Measurements from ENCODE around the gene DNAJA2. TPM values are rescaled to one million over a fixed set of nuclear protein-coding genes. Genes with fewer than 3 reads are reported as not detected.
A peak's percentile ranks its signal among the peaks of the same experiment; 100 is the strongest.

Gene DNAJA2
- total and polyA plus RNA-seq, 2 experiments from 2014 or later = 62.3 to 72.8 TPM

DNA sequence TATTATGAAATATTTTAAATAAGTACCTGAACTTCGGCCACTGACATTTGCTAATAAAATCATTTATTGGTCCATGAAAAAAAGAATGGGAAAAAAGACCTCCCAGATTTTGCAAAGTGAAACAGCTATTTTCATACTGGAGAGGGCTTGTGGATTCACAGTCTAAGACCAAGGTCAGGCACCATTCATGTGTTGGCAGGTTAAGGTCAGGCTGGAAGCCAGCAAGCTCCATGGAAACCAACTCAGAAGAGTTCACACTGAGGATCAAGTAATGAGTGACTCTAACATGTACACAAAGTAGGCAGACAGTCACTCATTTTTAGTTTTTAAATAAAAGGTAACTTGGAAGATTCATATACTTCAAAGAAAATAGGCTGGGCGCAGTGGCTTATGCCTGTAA lies 3.4 kb downstream of the DNAJA2 start:
- no peak overlapping the region for H2AFZ ChIP-seq
- no peak overlapping the region for H3K27ac ChIP-seq
- 88% methylated on average over 2 of the region's 2 CpGs for WGBS (ENCODE audit: low lambda C conversion rate, missing lambda C conversion rate)
- TF ChIP-seq, protein P1, sequence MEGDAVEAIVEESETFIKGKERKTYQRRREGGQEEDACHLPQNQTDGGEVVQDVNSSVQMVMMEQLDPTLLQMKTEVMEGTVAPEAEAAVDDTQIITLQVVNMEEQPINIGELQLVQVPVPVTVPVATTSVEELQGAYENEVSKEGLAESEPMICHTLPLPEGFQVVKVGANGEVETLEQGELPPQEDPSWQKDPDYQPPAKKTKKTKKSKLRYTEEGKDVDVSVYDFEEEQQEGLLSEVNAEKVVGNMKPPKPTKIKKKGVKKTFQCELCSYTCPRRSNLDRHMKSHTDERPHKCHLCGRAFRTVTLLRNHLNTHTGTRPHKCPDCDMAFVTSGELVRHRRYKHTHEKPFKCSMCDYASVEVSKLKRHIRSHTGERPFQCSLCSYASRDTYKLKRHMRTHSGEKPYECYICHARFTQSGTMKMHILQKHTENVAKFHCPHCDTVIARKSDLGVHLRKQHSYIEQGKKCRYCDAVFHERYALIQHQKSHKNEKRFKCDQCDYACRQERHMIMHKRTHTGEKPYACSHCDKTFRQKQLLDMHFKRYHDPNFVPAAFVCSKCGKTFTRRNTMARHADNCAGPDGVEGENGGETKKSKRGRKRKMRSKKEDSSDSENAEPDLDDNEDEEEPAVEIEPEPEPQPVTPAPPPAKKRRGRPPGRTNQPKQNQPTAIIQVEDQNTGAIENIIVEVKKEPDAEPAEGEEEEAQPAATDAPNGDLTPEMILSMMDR (IDR thresholded peaks at IDR 0.05; ENCODE audit: poor library complexity) = no peak
- no peak for TF ChIP-seq EZH2phosphoT487 (IDR thresholded peaks at IDR 0.05; ENCODE audit: low read depth, severe bottlenecking, unreplicated experiment)
- TF ChIP-seq EZH2 (IDR thresholded peaks at IDR 0.05; ENCODE audit: borderline replicate concordance) = no peak
- DNase-seq (ENCODE audit: low spot score) = no peak
- peaks cover 18% of the 10 kb centered on the region for H3K4me1 ChIP-seq (ENCODE audit: insufficient read depth)
- H3K9me3 ChIP-seq (ENCODE audit: low read depth) = no peaks in the 10 kb centered on the region
- H3K36me3 ChIP-seq (replicated peaks; ENCODE audit: insufficient read depth, low read depth) = no peaks in the 10 kb centered on the region
- H3K79me2 ChIP-seq = peaks cover 82% of the 10 kb centered on the region
- H3K4me3 ChIP-seq = no peak overlapping the region
- H3K9me2 ChIP-seq (replicated peaks; ENCODE audit: insufficient read depth) = no peaks in the 10 kb centered on the region
- no peaks in the 10 kb centered on the region for H3K27me3 ChIP-seq
- H4K20me1 ChIP-seq (ENCODE audit: insufficient read depth, poor library complexity, severe bottlenecking) = peaks cover 24% of the 10 kb centered on the region
- peak overlapping the region; percentile 16 for H3K4me2 ChIP-seq

DNA sequence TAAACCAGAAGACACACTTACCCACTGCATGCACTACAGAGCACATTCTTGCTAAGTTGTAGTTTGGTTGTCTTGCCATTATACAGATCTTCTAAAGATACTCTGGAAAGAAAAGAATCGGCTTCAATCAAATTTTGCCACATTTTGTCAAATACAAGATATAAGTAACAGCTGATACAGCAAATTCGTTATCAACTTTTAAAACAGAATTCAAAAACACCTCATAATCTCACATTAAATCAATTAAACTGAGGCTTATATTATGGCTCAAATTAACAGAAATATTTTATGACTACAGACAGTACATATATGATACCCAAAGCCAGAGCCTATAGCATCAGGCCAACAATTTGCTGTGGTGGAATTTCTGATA lies 5.4 kb downstream of the DNAJA2 start:
- TF ChIP-seq, protein P1 (IDR thresholded peaks at IDR 0.05; ENCODE audit: poor library complexity) = no peak
- TF ChIP-seq EZH2phosphoT487 (IDR thresholded peaks at IDR 0.05; ENCODE audit: low read depth, severe bottlenecking, unreplicated experiment) (no peak), EZH2 (IDR thresholded peaks at IDR 0.05; ENCODE audit: borderline replicate concordance) (no peak)
- Histone ChIP-seq H3K27me3 (no peaks in the 10 kb centered on the region), H3K9me2 (replicated peaks; ENCODE audit: insufficient read depth) (no peaks in the 10 kb centered on the region), H3K9me3 (ENCODE audit: low read depth) (no peaks in the 10 kb centered on the region), H3K4me3 (no peak overlapping the region), H4K20me1 (ENCODE audit: insufficient read depth, poor library complexity, severe bottlenecking) (peaks cover 24% of the 10 kb centered on the region), H3K36me3 (replicated peaks; ENCODE audit: insufficient read depth, low read depth) (no peaks in the 10 kb centered on the region), H3K27ac (no peak overlapping the region), H3K4me2 (no peak overlapping the region), H2AFZ (no peak overlapping the region), H3K79me2 (peaks cover 96% of the 10 kb centered on the region), H3K4me1 (ENCODE audit: insufficient read depth) (peaks cover 12% of the 10 kb centered on the region)
- DNase-seq (ENCODE audit: low spot score) = no peak
- WGBS (ENCODE audit: low lambda C conversion rate, missing lambda C conversion rate) = 95% methylated on average over 2 of the region's 2 CpGs

DNA sequence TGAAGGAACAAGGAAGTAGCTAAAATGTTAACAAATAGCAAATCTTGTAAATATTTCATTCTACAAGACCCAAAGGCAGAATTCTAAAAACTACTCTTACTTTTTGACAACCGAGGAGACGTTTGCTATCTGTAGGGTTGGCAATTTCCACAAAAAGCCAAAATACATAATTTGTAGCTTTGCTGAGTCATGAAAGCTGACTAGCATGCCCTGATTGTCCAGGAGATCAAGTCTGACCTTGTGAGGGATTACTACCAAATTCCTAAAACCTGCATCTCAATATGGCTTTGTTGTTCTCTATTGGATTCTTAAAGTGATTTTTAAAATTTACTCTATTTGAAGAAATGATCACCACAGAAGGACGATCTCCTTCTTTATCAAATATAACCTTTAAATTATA lies 10.8 kb downstream of the DNAJA2 start:
- Histone ChIP-seq H3K9me2 (replicated peaks; ENCODE audit: insufficient read depth) (no peaks in the 10 kb centered on the region), H3K79me2 (peaks cover 73% of the 10 kb centered on the region), H2AFZ (no peak overlapping the region), H3K9me3 (ENCODE audit: low read depth) (no peaks in the 10 kb centered on the region), H3K4me3 (no peak overlapping the region), H3K27me3 (no peaks in the 10 kb centered on the region), H3K4me1 (ENCODE audit: insufficient read depth) (no peaks in the 10 kb centered on the region), H4K20me1 (ENCODE audit: insufficient read depth, poor library complexity, severe bottlenecking) (peaks cover 32% of the 10 kb centered on the region), H3K4me2 (no peak overlapping the region), H3K36me3 (replicated peaks; ENCODE audit: insufficient read depth, low read depth) (peaks cover 4% of the 10 kb centered on the region), H3K27ac (no peak overlapping the region)
- no peak for DNase-seq (ENCODE audit: low spot score)
- WGBS (ENCODE audit: low lambda C conversion rate, missing lambda C conversion rate) = 87% methylated on average over 3 of the region's 3 CpGs
- TF ChIP-seq EZH2 (IDR thresholded peaks at IDR 0.05; ENCODE audit: borderline replicate concordance) (no peak), EZH2phosphoT487 (IDR thresholded peaks at IDR 0.05; ENCODE audit: low read depth, severe bottlenecking, unreplicated experiment) (no peak)
- TF ChIP-seq, protein P1 (IDR thresholded peaks at IDR 0.05; ENCODE audit: poor library complexity) = no peak
